ENCODE results near the gene ADGRV1. TPM values are rescaled to one million over a fixed set of nuclear protein-coding genes. Genes with fewer than 3 reads are reported as not detected.

ADGRV1 gene
- total and polyA plus RNA-seq, 9 of the 15 experiments (the other 6 are each of a cell fraction or from before 2014, with no cell fraction given): 21.7 to 156 (median 58.2) TPM

DNA sequence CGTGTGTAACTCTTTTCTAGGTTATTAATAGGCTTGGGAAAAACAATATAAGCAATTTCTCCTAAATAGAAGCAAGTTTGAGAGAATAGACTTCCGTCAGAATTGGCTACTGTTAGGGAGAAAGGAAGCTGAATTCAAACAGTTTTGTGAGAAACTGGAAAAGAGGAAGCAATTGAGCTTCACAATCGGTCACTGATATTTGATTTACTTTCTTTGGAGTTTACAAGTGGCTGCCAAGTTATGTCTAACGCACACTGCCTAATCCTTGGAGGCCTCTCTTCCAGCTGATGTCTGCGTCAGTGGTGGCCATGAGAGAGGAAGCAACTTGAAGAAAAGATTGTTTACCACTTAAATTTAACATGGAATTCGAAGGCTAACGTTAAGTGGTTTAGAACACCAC lies 319.5 kb downstream of the ADGRV1 start:
- H2AFZ ChIP-seq (ENCODE audit: low read depth, low read length): no peak overlapping the region
- no peaks in the 10 kb centered on the region for H4K20me1 ChIP-seq (replicated peaks; ENCODE audit: control insufficient read depth, insufficient read depth, low read length)
- in situ Hi-C loops (cut with MboI): no loop called here
- no TSS peak for BruUV-seq (replicated peaks)
- FAIRE-seq (no peak), DNase-seq (ENCODE audit: extremely low read depth in 1 of 4, low spot score in 3 of 4) (no peak), ATAC-seq (no peak)
- H3K4me1 ChIP-seq (replicated peaks in 1 of 2; ENCODE audit: control insufficient read depth in 2 of 2, insufficient read depth in 2 of 2, low read length in 2 of 2): peaks cover 0 to 9% of the 10 kb centered on the region in 2 experiments; a peak in 1 of 5 replicates
- H3K4me3 ChIP-seq: no peak overlapping the region
- no peaks in the 10 kb centered on the region for H3K27me3 ChIP-seq (ENCODE audit: control insufficient read depth in 2 of 2, insufficient read depth in 2 of 2, low read length in 2 of 2)
- no peaks in the 10 kb centered on the region for H3K9me3 ChIP-seq (replicated peaks; ENCODE audit: control insufficient read depth, insufficient read depth, low read depth, low read length)
- intact Hi-C loops (cut with micrococcal nuclease): no loop called here
- TF ChIP-seq JUND (IDR thresholded peaks at IDR 0.05; ENCODE audit: borderline replicate concordance, low read depth, low read length) (no peak), JUND (tag; IDR thresholded peaks at IDR 0.05; ENCODE audit: borderline replicate concordance, low read depth, low read length) (no peak)
- TF ChIP-seq, protein P1, sequence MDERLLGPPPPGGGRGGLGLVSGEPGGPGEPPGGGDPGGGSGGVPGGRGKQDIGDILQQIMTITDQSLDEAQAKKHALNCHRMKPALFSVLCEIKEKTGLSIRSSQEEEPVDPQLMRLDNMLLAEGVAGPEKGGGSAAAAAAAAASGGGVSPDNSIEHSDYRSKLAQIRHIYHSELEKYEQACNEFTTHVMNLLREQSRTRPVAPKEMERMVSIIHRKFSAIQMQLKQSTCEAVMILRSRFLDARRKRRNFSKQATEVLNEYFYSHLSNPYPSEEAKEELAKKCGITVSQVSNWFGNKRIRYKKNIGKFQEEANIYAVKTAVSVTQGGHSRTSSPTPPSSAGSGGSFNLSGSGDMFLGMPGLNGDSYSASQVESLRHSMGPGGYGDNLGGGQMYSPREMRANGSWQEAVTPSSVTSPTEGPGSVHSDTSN (CRISPR knock-in tag; IDR thresholded peaks at IDR 0.05; ENCODE audit: low read depth): no peak
- TF ChIP-seq, protein P1 (tag; conservative IDR thresholded peaks at IDR 0.05; ENCODE audit: low read depth): peak; percentile 62
- H3K4me2 ChIP-seq (ENCODE audit: insufficient read depth, low read length): no peak overlapping the region
- 54% methylated on average over 7 of the region's 7 CpGs for WGBS (ENCODE audit: insufficient coverage, low coverage, missing lambda C conversion rate)
- no peaks in the 10 kb centered on the region for H3K79me2 ChIP-seq (ENCODE audit: control insufficient read depth, insufficient read depth, low read length)
- H3K9me1 ChIP-seq (ENCODE audit: control insufficient read depth, insufficient read depth, low read length): no peaks in the 10 kb centered on the region
- peaks cover 20% of the 10 kb centered on the region; the same call in 2 of the 3 replicates for H3K36me3 ChIP-seq (ENCODE audit: control insufficient read depth, insufficient read depth, low read length)
- H3K9ac ChIP-seq (ENCODE audit: insufficient read depth in 1 of 2, low read depth in 2 of 2, low read length in 2 of 2): no peak overlapping the region
- 0 out of 3 replicates have a peak overlapping the region, but pooled peaks have one; percentile 21 for H3K27ac ChIP-seq (ENCODE audit: extremely low read depth, low read depth, low read length)
- POLR2A ChIA-PET: interaction anchor here (1.0 to 1.1 kb wide), 3 partner anchors 9 to 507 kb away, joined by 3 read pairs; no protein-coding TSS in a partner anchor
- CTCF ChIA-PET (ENCODE audit: low intra/inter-chr PET ratio): no interaction called here

All from K562 (cell line).